Left colon (tissue), 2 donors: Measurements from ENCODE around the gene DRAXIN. TPM values are rescaled to one million over a fixed set of nuclear protein-coding genes. Genes with fewer than 3 reads are reported as not detected.

Experiments used
- ATAC-seq: fragments of 200-7000 bp; cut with Tn5 transposase; one replicate; pipeline ENCODE4 v1.9.1; 2020; ENCODE audit warnings: mild to moderate bottlenecking, moderate library complexity
- DNase-seq, 2 donors: peaks; one replicate each; pipeline ENCODE4 v3.0.0-alpha.2; 2020
- intact Hi-C, 2 donors: fragments of 100-400 bp; cut with DNase I in 1 of 2; cut with micrococcal nuclease in 1 of 2; formaldehyde crosslinking; loops; one replicate each; pipeline versions ENCODE4 v1.11.2 to v1.14.0; 2022; cut with DNase I, micrococcal nuclease
- total RNA-seq, 2 donors: library from RNA; stranded (reverse); fragmentation: NEBNext Ultra II Directional; extraction: Animal tissue kit (Norgen Biotek cat#: 25700); gene quantifications; one replicate each; pipeline ENCODE4 v1.2.1, GENCODE V29; 2021
- donor health status: DM: no; HTN: no; CAD: no.
- donor health status: DM: yes; HTN: yes; CAD: no.

Gene DRAXIN
- total RNA-seq, 2 donors from 2014 or later = 0.06 to 0.11 TPM

DNA sequence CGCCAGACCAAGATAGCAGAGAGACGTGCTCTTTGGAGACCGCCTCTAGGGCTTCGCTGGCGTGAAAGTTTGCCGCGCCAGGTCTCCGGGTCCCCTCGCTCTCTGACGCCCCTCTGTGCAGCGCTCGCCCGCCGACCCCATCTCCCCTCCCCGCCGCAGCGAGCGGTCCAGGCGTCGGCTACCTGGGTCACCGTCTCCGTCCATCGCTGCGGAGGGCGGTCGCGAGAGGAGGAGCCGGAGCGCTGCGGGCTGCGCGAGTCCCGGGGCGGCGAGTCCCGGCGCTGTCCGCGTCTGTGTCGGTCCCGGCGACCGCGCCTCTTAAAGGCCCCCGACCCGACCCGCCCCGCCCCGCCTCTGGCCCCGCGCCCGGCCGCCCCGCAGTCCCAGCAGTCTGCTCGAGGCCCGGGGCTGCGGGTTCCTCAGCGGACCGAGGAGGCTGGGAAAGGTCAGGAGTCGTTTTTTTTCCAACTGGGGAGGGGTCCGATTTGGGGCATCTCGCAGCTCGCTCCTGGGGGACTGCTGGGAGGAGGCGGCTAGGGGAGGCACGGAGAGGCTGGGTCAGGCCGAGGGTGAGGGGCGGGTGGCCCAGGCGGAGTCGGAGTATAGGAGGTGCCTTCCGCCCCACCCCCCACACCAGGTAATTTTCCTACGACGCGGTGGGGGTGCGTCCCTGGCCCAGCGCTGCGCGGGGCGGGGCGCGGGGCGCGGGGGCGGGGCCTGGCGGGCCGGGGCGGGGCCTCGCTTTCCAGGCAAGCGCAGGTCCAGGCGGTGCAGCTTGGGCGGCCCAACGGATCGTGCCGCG lies 37.2 kb upstream of the DRAXIN start, which contains the start of the genes FBXO2 and FBXO44:
TSS of gene FBXO2 (minus strand) at position 293 of the 802 bp plus-strand sequence. CDS start at position 204, 89 bp downstream.
TSS of gene FBXO44 (plus strand) at position 741 of the 802 bp plus-strand sequence. CDS start 959 bp downstream, outside the sequence.
- ATAC-seq (peak; percentile 82), DNase-seq (peak; percentile 47 to 82)
- intact Hi-C loops = no loop called here

GRCh38 chr1:11654939-11655808 lies 36.3 kb upstream of the DRAXIN start:
- intact Hi-C loops = loop anchor here in 1 of 2 donors (5.0 kb wide), 1 partner anchor 67 kb away; no protein-coding TSS in a partner anchor
- peak; percentile 12 for ATAC-seq

GRCh38 chr1:11657654-11658053 lies 33.9 kb upstream of the DRAXIN start:
- no peak for DNase-seq
- no peak for ATAC-seq
- intact Hi-C loops = loop anchor here in 1 of 2 donors (5.0 kb wide), 1 partner anchor 65 kb away; no protein-coding TSS in a partner anchor

More at GRCh38 chr1:11654939-11655808, 36.3 kb upstream of the DRAXIN start:
- no peak for DNase-seq

GRCh38 chr1:11658542-11658941 lies 33.0 kb upstream of the DRAXIN start:
- intact Hi-C loops = loop anchor here in 1 of 2 donors (5.0 kb wide), 1 partner anchor 64 kb away; no protein-coding TSS in a partner anchor
- ATAC-seq (no peak), DNase-seq (no peak)

GRCh38 chr1:11659748-11660147 lies 31.8 kb upstream of the DRAXIN start:
- ATAC-seq (no peak), DNase-seq (no peak)
- intact Hi-C loops = loop anchor here in 1 of 2 donors (5.0 kb wide), 1 partner anchor 63 kb away; no protein-coding TSS in a partner anchor

DNA sequence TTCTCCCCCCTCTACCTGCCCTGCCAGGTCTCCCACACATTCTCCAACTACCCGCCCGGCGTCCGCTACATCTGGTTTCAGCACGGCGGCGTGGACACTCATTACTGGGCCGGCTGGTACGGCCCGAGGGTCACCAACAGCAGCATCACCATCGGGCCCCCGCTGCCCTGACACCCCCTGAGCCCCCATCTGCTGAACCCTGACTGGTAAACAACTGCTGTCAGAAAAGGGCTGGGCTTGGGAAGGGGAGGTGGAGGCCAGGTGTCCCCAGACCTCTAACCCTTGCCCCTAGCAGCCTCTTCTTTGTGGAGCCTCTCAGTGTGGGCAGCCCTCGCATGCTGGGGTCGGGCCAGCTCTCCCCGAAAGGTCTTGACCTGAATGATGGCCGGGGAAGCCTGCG lies 30.4 kb upstream of the DRAXIN start:
- intact Hi-C loops = no loop called here
- no peak for DNase-seq
- ATAC-seq = no peak

DNA sequence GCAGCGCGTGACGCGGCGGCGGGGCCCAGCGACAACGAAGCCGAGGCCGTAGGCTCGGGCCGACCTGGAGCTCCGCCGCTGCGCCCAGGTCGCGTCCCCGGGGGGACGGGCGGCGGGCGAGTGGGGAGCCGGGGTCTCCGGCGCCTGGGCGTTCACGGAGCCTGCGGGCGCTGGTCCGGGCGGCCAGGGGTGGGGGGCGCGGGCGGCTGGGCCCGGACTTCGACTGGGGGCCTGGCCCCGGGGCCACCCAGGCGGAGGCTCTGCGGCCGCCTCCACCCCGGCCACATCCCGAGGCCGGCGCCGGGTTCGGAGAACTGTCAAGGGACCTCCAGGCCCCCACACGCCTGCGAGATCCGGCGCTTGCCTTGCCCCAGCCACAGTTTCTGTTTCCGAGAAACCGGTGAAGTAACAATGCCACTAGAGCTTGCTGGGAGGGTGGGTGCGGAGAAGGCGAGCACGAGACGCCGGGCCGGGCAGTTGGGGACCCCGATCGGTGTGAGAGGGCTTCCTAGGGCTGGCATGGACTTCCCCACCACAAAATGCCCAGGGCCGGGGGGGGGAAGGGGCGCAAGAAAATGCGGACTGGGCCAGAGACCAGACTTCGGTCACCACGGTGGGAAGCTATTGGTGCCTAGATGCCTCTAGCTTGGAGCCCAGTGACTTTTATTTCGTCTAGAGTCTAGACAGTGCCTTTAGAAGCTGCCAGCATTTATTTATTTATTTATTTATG lies 27.0 kb upstream of the DRAXIN start:
- intact Hi-C loops = no loop called here
- ATAC-seq = peak; percentile 31
- DNase-seq = peak in 1 of 2 donors; percentile 61

- intact Hi-C loops = no loop called here
Measured at GRCh38 chr1:11668516-11668915, 23.0 kb upstream of the DRAXIN start.

GRCh38 chr1:11670747-11671146 lies 20.8 kb upstream of the DRAXIN start:
- intact Hi-C loops = no loop called here
- ATAC-seq = no peak
- DNase-seq = no peak

More at GRCh38 chr1:11668516-11668915, 23.0 kb upstream of the DRAXIN start:
- DNase-seq (no peak), ATAC-seq (no peak)

- ATAC-seq (no peak), DNase-seq (no peak)
- intact Hi-C loops = no loop called here
Measured at GRCh38 chr1:11671205-11671543, 20.3 kb upstream of the DRAXIN start.

DNA sequence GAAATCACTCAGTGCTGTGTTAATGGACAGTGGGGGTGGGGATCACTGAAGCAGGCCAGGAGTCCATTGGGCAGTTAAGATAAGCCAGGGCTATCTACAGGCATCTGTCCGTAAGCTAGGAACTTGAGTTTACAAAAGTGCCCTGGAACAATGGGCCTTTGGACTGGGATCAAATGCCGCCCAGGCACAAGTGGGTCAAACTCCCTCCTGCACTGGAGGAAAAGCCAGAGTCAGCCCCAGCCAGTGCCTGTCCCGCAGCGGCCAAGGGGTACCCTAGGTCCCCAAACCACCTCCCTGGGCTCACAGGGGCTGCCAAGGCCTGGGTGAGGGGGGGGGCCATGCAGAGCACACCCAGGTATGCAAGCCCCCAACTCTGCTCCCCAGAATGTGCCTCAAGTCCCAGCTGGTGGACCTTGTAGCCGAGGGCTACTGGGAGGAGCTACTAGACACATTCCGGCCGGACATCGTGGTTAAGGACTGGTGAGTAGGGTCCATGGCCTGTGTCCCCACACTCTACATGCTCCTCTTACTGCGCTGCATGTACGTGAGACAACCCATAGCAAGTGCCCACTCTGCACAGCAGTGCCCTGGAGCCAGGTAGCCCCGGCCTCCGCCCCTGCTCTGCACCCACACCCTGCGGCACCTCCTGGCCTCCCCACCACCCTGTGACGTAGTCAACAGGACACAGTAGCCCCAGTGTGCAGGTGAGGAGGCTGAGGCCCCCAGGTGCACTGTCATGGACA lies 19.8 kb upstream of the DRAXIN start:
- DNase-seq (no peak), ATAC-seq (peak; percentile 30)

DNA sequence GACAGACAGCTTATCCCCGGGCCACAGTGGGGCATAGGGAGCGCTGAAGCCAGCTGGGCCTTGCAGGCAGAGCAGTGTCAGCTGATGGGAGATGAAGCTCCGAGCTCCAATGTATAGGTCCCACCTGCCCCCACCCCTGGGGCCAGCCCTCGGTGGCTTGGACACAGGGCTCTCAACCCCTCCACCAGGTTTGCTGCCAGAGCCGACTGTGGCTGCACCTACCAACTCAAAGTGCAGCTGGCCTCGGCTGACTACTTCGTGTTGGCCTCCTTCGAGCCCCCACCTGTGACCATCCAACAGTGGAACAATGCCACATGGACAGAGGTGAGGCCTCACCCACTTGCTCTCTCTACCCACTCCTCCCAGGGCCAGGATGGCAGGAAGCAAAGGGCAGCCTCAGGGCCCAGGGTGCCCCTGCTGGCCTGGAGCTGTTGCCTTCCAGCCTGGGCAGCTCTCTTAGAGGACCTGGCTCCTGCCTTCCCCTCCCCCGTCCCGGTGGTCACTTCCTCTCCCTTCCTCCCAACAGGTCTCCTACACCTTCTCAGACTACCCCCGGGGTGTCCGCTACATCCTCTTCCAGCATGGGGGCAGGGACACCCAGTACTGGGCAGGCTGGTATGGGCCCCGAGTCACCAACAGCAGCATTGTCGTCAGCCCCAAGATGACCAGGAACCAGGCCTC lies 18.3 kb upstream of the DRAXIN start:
- DNase-seq (no peak), ATAC-seq (no peak)
- intact Hi-C loops = no loop called here

More for the DNA sequence above, 19.8 kb upstream of the DRAXIN start:
- intact Hi-C loops = no loop called here

GRCh38 chr1:11674488-11674887 lies 17.0 kb upstream of the DRAXIN start:
- intact Hi-C loops = no loop called here
- no peak for ATAC-seq
- no peak for DNase-seq

- DNase-seq (no peak), ATAC-seq (no peak)
- intact Hi-C loops = no loop called here
Measured at GRCh38 chr1:11675325-11675724, 16.2 kb upstream of the DRAXIN start.

DNA sequence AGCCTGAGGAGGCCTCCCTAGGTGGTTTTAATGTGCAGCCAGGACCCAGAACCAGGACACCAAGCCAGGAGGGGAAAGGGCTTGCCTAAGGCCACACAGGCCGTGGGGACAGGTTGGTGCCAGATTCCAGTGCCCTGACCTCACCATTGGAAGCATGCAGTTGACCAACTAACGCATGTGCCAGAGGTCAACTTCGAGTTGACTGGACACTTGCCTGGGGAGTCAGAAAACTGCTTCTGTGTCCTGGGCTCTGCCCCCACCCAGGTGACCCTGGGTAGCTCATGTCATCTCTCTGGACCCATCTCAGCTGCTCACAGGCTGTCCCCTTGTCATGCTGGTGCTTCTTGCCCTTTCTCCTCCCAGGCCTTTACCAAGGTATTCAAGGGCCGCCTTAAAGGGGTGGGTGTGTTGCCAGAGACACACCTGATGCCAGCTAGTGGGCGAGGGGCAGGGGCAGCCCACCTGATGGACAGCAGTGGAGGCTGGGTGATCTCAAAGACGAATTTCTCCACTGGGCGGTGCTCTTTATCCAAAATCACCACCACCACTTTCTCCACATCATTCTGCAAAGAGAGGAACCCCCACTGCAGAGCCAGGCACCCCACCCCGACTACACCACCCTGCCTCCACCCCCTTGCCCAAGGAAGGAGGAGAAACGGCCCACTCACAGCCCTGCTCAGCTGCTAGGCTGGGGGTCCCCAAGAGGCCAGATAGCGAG lies 15.0 kb upstream of the DRAXIN start:
- ATAC-seq (no peak), DNase-seq (no peak)
- intact Hi-C loops = no loop called here

- intact Hi-C loops = no loop called here
- ATAC-seq = no peak
Measured at GRCh38 chr1:11678442-11678841, 13.1 kb upstream of the DRAXIN start.

More at GRCh38 chr1:11678442-11678841, 13.1 kb upstream of the DRAXIN start:
- DNase-seq = no peak
